HL-60/S4 treated with retinoic acid at 250 ng/mL for 4 days and 3 days (cell line): Measurements from ENCODE around the gene DAND5.

Source experiments
- in situ Hi-C: fragments of 300-500 bp; cut with MboI; formaldehyde crosslinking; loops from 2 replicates; pipeline ENCODE4 v1.7.0; 2022; ENCODE audit warnings: low sequenced_read_pairs

DAND5 gene

GRCh38 chr19:12965017-12965811 lies 4.2 kb upstream of the DAND5 start:
- in situ Hi-C loops, result no loop called here

GRCh38 chr19:12965812-12966135 lies 3.6 kb upstream of the DAND5 start:
- in situ Hi-C loops, result no loop called here

- in situ Hi-C loops, result no loop called here
These were observed 1.5 kb upstream of the DAND5 start for GRCh38 chr19:12967907-12968306.

GRCh38 chr19:12970070-12970820 lies 869 bp downstream of the DAND5 start:
- in situ Hi-C loops, result loop anchor here (5.0 to 10.0 kb wide), 2 partner anchors 122 to 275 kb away; no protein-coding TSS in a partner anchor

GRCh38 chr19:12973236-12973635 lies 3.9 kb downstream of the DAND5 start:
- in situ Hi-C loops, result loop anchor here (5.0 to 10.0 kb wide), 2 partner anchors 119 to 272 kb away; no protein-coding TSS in a partner anchor

- in situ Hi-C loops, result loop anchor here (5.0 to 10.0 kb wide), 2 partner anchors 118 to 270 kb away; no protein-coding TSS in a partner anchor
These were observed 5.2 kb downstream of the DAND5 start for GRCh38 chr19:12974301-12975220.

GRCh38 chr19:12975221-12975741 lies 5.9 kb downstream of the DAND5 start:
- in situ Hi-C loops, result loop anchor here (10.0 kb wide), 1 partner anchor 270 kb away; no protein-coding TSS in a partner anchor

GRCh38 chr19:12976109-12976508 lies 6.7 kb downstream of the DAND5 start:
- in situ Hi-C loops, result loop anchor here (10.0 kb wide), 1 partner anchor 269 kb away; no protein-coding TSS in a partner anchor

GRCh38 chr19:12979974-12980373 lies 10.6 kb downstream of the DAND5 start:
- in situ Hi-C loops, result loop anchor here (10.0 kb wide), 1 partner anchor 265 kb away; no protein-coding TSS in a partner anchor

GRCh38 chr19:12982648-12983047 lies 13.3 kb downstream of the DAND5 start:
- in situ Hi-C loops, result no loop called here

- in situ Hi-C loops, result no loop called here
These were observed 13.7 kb downstream of the DAND5 start for GRCh38 chr19:12983091-12983490.

- in situ Hi-C loops, result no loop called here
These were observed 14.3 kb downstream of the DAND5 start for GRCh38 chr19:12983542-12984142.

GRCh38 chr19:12984143-12984627 lies 14.8 kb downstream of the DAND5 start:
- in situ Hi-C loops, result no loop called here

- in situ Hi-C loops, result no loop called here
These were observed 15.3 kb downstream of the DAND5 start for GRCh38 chr19:12984683-12985048.

- in situ Hi-C loops, result no loop called here
These were observed 15.8 kb downstream of the DAND5 start for GRCh38 chr19:12985049-12985776.

GRCh38 chr19:12986726-12987125 lies 17.4 kb downstream of the DAND5 start:
- in situ Hi-C loops, result no loop called here

- in situ Hi-C loops, result no loop called here
These were observed 17.8 kb downstream of the DAND5 start for GRCh38 chr19:12987190-12987589.

- in situ Hi-C loops, result no loop called here
These were observed 18.4 kb downstream of the DAND5 start for GRCh38 chr19:12987781-12988180.

GRCh38 chr19:12990431-12990830 lies 21.1 kb downstream of the DAND5 start:
- in situ Hi-C loops, result no loop called here
